RWPE2 (cell line): Measurements from ENCODE around the gene MTFR2.

Experiments used
- ATAC-seq: fragments of 200-7000 bp; cut with Tn5 transposase; 3 replicates; pipeline ENCODE4 v1.9.1; 2021; ENCODE audit warnings: low read depth
- DNase-seq: peaks from one replicate; pipeline ENCODE4 v3.0.0-alpha.2; 2020; ENCODE audit warnings: low spot score
- H3K27ac ChIP-seq: fragments of 450-650 bp; 2 replicates; pipeline ENCODE4 v1.5.1; 2017; ENCODE audit warnings: mild to moderate bottlenecking; ENCODE audit not compliant: poor library complexity, severe bottlenecking
- H3K27me3 ChIP-seq: fragments of 250-450 bp; sonication (Bioruptor Pico); 2 replicates; pipeline ENCODE4 v1.5.1; 2021; ENCODE audit warnings: mild to moderate bottlenecking, moderate library complexity; ENCODE audit not compliant: insufficient read depth, poor library complexity, severe bottlenecking
- H3K36me3 ChIP-seq: fragments of 250-450 bp; sonication (Bioruptor Pico); 2 replicates; pipeline ENCODE4 v1.5.1; 2020; ENCODE audit warnings: low read depth, mild to moderate bottlenecking, moderate library complexity
- H3K4me1 ChIP-seq: fragments of 250-450 bp; sonication (Bioruptor Pico); 2 replicates; pipeline ENCODE4 v1.5.1; 2021; ENCODE audit warnings: mild to moderate bottlenecking, moderate library complexity; ENCODE audit not compliant: insufficient read depth, poor library complexity, severe bottlenecking
- H3K4me3 ChIP-seq: fragments of 250-450 bp; sonication (Bioruptor Pico); 2 replicates; pipeline ENCODE4 v1.5.1; 2021; ENCODE audit warnings: mild to moderate bottlenecking, moderate library complexity; ENCODE audit not compliant: severe bottlenecking
- H3K9me3 ChIP-seq: fragments of 250-450 bp; sonication (Bioruptor Pico); 2 replicates; pipeline ENCODE4 v1.5.1; 2021; ENCODE audit warnings: mild to moderate bottlenecking, moderate library complexity; ENCODE audit not compliant: severe bottlenecking
- CTCF ChIP-seq: fragments of 450-650 bp; IDR thresholded peaks from one replicate; pipeline ENCODE4 v1.5.1; 2017; ENCODE audit warnings: mild to moderate bottlenecking, moderate library complexity; ENCODE audit not compliant: poor library complexity, severe bottlenecking

MTFR2 gene

GRCh38 chr6:136213853-136214252, 36.3 kb downstream of the MTFR2 start:
- DNase-seq (no peak), ATAC-seq (no peak)
- Histone ChIP-seq H3K9me3 (no peaks in the 10 kb centered on the region), H3K27me3 (no peaks in the 10 kb centered on the region), H3K4me3 (no peak overlapping the region), H3K27ac (no peak overlapping the region), H3K4me1 (no peaks in the 10 kb centered on the region), H3K36me3 (no peaks in the 10 kb centered on the region)
- TF ChIP-seq CTCF: no peak

- no peak for TF ChIP-seq CTCF
- Histone ChIP-seq H3K36me3 (no peaks in the 10 kb centered on the region), H3K9me3 (no peaks in the 10 kb centered on the region), H3K4me3 (no peak overlapping the region), H3K4me1 (no peaks in the 10 kb centered on the region), H3K27ac (no peak overlapping the region), H3K27me3 (no peaks in the 10 kb centered on the region)
- DNase-seq: no peak
- ATAC-seq: no peak
These were observed 37.0 kb downstream of the MTFR2 start for GRCh38 chr6:136213012-136213539.

- no peak for ATAC-seq
- Histone ChIP-seq H3K27me3 (no peaks in the 10 kb centered on the region), H3K4me3 (no peak overlapping the region), H3K27ac (no peak overlapping the region), H3K9me3 (no peaks in the 10 kb centered on the region), H3K36me3 (no peaks in the 10 kb centered on the region), H3K4me1 (no peaks in the 10 kb centered on the region)
- no peak for DNase-seq
- no peak for TF ChIP-seq CTCF
These were observed 37.5 kb downstream of the MTFR2 start for GRCh38 chr6:136212608-136213007.

GRCh38 chr6:136210398-136211165, 39.5 kb downstream of the MTFR2 start:
- Histone ChIP-seq H3K9me3 (no peaks in the 10 kb centered on the region), H3K27me3 (no peaks in the 10 kb centered on the region), H3K27ac (no peak overlapping the region), H3K4me3 (no peak overlapping the region), H3K4me1 (no peaks in the 10 kb centered on the region), H3K36me3 (no peaks in the 10 kb centered on the region)
- ATAC-seq: no peak
- no peak for DNase-seq
- no peak for TF ChIP-seq CTCF

GRCh38 chr6:136209496-136209895, 40.6 kb downstream of the MTFR2 start:
- TF ChIP-seq CTCF: no peak
- no peak overlapping the region for H3K4me3 ChIP-seq
- DNase-seq (no peak), ATAC-seq (no peak)
- no peaks in the 10 kb centered on the region for H3K4me1 ChIP-seq
- H3K36me3 ChIP-seq: no peaks in the 10 kb centered on the region
- no peaks in the 10 kb centered on the region for H3K27me3 ChIP-seq
- H3K9me3 ChIP-seq: no peaks in the 10 kb centered on the region
- no peak overlapping the region for H3K27ac ChIP-seq
